Activated CD4-positive, alpha-beta T cell treated with anti-CD3 and anti-CD28 coated beads for 1 hour (primary cell): Measurements from ENCODE around the gene PAQR6.

Source experiments
- DNase-seq: peaks from one replicate; pipeline ENCODE4 v3.0.0-alpha.2; 2020

Gene PAQR6

GRCh38 chr1:156262461-156263287, 14.8 kb upstream of the PAQR6 start:
- DNase-seq, result no peak

- no peak for DNase-seq
These were observed 13.0 kb upstream of the PAQR6 start for GRCh38 chr1:156260896-156261295.

GRCh38 chr1:156259805-156260204, 11.9 kb upstream of the PAQR6 start:
- no peak for DNase-seq

- no peak for DNase-seq
These were observed 11.0 kb upstream of the PAQR6 start for GRCh38 chr1:156258859-156259258.

GRCh38 chr1:156257711-156258110, 9.9 kb upstream of the PAQR6 start:
- no peak for DNase-seq

GRCh38 chr1:156253634-156254033, 5.8 kb upstream of the PAQR6 start:
- DNase-seq, result no peak

GRCh38 chr1:156251527-156251926, 3.7 kb upstream of the PAQR6 start:
- no peak for DNase-seq

GRCh38 chr1:156249593-156249992, 1.7 kb upstream of the PAQR6 start:
- DNase-seq, result no peak

- DNase-seq, result no peak
These were observed 447 bp upstream of the PAQR6 start for GRCh38 chr1:156248323-156248683.

GRCh38 chr1:156246781-156247459, 936 bp downstream of the PAQR6 start:
- DNase-seq, result no peak

GRCh38 chr1:156246241-156246780, 1.5 kb downstream of the PAQR6 start:
- no peak for DNase-seq

GRCh38 chr1:156245451-156246232, 2.2 kb downstream of the PAQR6 start:
- no peak for DNase-seq

- no peak for DNase-seq
These were observed 3.1 kb downstream of the PAQR6 start for GRCh38 chr1:156244712-156245111.

GRCh38 chr1:156244126-156244525, 3.7 kb downstream of the PAQR6 start:
- no peak for DNase-seq

- DNase-seq, result no peak
These were observed 5.1 kb downstream of the PAQR6 start for GRCh38 chr1:156242738-156243137.

- no peak for DNase-seq
These were observed 5.9 kb downstream of the PAQR6 start, which contains the start of gene BGLAP for GRCh38 chr1:156241926-156242325. Gene BGLAP (plus strand): TSS chr1:156242184. CDS start chr1:156242232, 48 bp downstream.

- no peak for DNase-seq
These were observed 6.5 kb downstream of the PAQR6 start for GRCh38 chr1:156241311-156241811.

- DNase-seq, result no peak
These were observed 9.6 kb downstream of the PAQR6 start for GRCh38 chr1:156238248-156238647.

GRCh38 chr1:156236164-156236563, 11.7 kb downstream of the PAQR6 start:
- DNase-seq, result no peak

- DNase-seq, result no peak
These were observed 14.3 kb downstream of the PAQR6 start for GRCh38 chr1:156233426-156234127.

GRCh38 chr1:156232201-156232894, 15.5 kb downstream of the PAQR6 start:
- no peak for DNase-seq

GRCh38 chr1:156230473-156230837, 17.4 kb downstream of the PAQR6 start:
- DNase-seq, result no peak
